NCI-H82 (cell line): ENCODE data around the gene UFSP2.
"Not testable (repeated sequence)": the region's sequence is repeated elsewhere in the genome, so short reads cannot be mapped to it uniquely, and the experiment has no call there.

Source experiments
- DNase-seq: peaks from one replicate; lab custom pipeline; 2025; lab: John Stamatoyannopoulos, UW

UFSP2 gene

DNA sequence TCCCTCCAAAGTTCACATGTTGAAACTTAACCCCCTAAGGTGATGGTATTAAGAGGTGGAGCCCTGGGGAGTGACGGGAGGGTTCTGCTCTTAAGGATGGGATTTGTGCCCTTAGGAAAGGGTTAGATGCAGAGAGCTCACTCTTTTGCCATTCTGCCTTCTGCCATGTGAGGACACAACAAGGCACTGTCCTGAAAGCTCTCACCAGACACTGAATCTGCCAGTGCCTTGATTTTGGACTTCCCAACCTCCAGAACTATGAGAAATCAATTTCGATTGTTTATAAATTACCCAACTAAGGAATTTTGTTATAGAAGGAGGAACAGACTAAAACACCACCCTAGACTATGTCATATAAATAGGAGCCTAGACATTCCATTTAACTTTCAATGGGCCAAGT lies 41.7 kb downstream of the UFSP2 start:
- no peak for DNase-seq

- no peak for DNase-seq
Observed at GRCh38 chr4:185383451-185383850, 42.3 kb downstream of the UFSP2 start.

DNA sequence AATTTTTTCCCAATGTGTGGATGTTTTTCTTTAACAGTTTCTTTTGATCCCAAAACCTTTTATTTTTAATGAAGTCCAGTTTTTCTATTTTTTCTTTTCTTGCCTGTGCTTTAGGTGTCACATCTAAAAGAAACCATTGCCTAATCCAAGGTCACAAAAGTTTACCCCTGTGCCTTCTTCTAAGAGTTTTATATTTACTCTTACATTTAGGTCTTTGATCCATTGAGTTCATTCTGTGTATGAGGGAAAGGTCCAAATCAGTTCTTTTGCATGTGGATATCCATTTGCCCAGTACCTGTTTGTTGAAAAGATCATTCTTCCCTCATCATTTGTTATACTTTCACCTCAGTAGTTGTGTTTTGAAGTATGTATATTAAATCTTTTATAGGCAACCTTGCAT lies 43.0 kb downstream of the UFSP2 start:
- no peak for DNase-seq

DNA sequence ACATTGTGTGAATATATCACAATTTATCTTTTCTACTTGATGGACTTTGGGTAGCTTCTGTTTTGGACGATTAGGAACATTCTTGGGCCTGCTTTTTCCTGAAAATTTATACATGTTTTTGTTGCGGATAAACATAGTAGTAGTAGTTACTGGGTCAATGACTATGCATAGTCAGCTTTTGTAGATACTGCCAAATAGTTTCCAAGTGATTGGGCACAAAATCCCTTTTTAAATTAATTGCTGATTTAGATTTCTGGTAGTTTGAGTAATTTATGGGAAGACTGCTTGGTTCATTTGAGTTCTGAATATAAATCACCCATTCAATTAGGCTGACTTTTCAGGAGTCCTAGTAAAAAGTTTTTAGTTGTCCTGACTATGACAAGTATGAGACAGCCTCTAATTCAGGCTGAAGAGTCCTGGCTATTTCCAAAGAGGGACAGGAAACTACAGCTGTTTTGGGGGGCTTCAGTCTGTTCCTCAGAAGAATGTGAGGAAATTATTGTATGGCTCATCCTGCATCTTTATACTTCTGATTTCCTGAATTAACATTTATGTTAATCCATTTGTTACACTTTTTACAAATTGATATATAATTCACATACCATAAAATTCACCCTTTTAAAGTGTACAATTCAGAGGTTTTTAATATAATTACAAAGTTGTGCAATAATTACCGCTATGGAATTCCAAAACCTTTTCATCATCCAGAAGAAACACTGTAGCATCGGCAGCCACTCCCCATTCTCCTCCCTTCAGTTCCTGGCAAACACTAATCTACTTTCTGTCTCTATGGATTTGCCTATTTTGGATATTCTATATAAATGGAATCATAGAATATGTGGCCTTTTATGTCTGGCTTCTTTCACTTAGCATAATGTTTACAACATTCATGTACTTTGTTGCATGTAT lies 44.2 kb downstream of the UFSP2 start:
- DNase-seq, result no peak

DNA sequence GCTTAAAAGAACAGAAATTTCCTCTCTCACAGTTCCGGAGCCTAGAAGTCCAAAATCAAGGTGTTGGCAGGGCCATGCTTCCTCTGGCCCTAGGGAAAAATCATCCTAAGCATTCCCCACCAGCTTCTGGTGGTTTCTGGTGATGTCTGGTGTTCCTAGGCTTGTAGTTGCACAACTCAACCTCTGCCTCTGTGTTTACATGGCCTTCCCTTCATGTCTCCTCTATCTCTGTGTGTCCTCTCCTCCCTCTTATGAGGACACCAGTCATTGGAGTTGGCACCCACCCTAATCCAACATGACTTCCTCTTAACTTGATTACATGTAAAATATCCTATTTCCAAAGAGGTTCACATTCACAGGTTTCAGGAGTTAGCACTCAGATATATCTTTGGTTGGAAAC lies 45.4 kb downstream of the UFSP2 start:
- DNase-seq, result no peak

- no peak for DNase-seq
Observed at GRCh38 chr4:185379326-185380295, 46.2 kb downstream of the UFSP2 start.

DNA sequence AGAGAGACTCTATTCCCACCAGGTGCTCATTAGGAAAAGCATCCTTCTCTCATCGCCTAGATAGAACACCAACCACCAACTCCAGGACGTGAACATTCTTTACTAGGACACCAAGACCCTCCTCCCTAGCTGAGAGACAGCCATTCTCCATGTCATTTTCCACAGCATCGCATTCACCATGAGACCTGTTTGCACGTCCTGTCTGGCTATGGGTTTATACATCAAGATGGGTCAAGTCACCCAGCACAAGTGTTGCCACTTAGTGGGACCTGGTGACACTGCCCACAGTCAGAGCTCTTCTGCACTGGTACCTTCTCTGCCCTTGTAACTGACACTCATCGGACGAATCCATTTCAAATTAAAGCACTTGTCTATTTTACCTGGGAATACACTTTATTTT lies 47.5 kb downstream of the UFSP2 start:
- DNase-seq, result no peak

GRCh38 chr4:185374573-185374972 lies 51.2 kb downstream of the UFSP2 start:
- no peak for DNase-seq

GRCh38 chr4:185374027-185374426 lies 51.7 kb downstream of the UFSP2 start:
- no peak for DNase-seq

GRCh38 chr4:185371702-185372101 lies 54.1 kb downstream of the UFSP2 start:
- no peak for DNase-seq

- no peak for DNase-seq
Observed at GRCh38 chr4:185370268-185370949, 55.4 kb downstream of the UFSP2 start.

GRCh38 chr4:185369731-185370130 lies 56.0 kb downstream of the UFSP2 start:
- DNase-seq, result no peak

- DNase-seq, result no peak
Observed at GRCh38 chr4:185364886-185365285, 60.9 kb downstream of the UFSP2 start.

DNA sequence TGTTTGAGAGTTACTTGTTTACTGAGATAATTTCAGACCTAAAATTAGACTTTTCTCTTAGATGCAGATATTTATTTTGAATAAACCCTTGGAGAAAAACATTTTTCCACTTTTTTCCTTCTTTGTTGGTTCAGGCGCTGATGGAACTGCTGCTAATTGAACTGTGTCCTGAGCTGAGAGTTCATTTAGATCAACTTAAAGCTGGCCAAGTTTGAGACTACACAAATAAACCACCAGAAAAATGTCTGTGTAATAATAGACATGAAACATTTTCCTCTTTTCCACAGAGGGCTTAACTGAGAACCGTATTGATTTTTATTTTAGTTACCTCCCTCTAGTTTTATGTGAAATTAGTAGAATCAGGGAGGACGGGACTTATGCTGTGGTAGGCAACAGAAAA lies 62.5 kb downstream of the UFSP2 start:
- DNase-seq, result no peak

GRCh38 chr4:185362570-185362969 lies 63.2 kb downstream of the UFSP2 start:
- DNase-seq, result not testable (repeated sequence)

- DNase-seq, result no peak
Observed at GRCh38 chr4:185361872-185362271, 63.9 kb downstream of the UFSP2 start.

DNA sequence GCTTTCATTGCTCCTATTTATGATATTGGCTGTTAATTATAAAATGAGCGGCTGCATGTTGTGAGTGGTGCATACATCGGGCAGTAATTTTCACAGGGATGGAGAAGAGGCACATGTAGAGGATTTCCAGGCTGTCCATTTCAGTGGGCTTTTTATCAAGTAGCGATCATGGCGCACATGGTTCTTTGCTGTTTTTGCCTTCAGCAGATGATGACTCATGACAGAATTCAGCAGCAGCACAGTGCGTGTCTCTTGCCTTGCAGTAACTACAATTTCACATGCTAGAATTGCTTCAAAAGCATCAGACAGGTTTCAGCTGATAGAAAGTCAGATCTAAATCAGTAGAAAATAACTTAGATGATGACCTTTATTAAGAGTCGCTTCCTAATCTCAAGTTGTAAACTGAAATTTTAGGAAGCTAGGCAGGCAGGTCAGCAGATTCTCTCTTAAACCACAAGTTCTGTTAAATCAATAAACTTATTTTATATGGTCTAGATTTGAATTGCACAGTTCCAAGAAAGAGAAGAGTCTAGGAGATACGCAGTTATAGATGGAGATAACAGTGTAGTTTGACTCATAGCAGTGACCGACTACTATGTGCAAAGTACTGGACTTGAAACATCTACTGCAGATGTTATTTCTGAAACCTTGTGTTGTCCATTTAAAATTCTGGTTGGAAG lies 65.9 kb downstream of the UFSP2 start:
- no peak for DNase-seq

- DNase-seq, result no peak
Observed at GRCh38 chr4:185358959-185359358, 66.8 kb downstream of the UFSP2 start.

GRCh38 chr4:185358514-185358913 lies 67.2 kb downstream of the UFSP2 start:
- DNase-seq, result no peak

DNA sequence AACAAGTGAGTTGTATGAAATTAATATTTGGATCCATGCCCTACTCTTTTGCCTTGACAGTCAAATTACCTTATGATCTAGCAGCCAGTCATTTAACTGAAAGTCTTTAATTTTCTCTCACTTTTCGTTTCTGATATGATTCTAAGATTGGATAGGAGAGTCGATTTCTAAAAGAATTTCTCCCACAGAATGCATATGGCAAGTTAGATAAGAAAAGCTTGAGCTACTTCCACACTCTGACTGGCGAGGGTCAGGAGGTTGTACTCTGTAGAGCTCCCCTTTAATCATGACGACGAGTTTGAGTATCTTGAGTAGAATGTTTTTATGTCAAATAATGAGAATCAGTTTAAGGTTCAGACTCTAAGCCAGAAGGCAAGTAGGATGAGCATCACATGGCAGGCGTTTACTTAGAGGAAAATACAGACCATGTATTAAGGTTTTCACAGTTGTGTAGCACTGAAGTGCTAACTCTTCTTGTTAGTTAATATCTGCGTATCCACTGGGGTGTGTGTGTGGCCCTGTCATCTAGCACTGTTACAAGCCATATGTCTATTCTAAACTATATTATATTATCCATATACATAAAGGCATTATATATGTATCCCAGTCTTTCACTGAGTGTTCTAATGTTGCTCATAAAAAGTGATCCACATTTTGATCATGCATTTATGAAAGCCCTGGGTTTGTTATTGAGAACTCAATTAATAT lies 67.9 kb downstream of the UFSP2 start:
- DNase-seq, result no peak

DNA sequence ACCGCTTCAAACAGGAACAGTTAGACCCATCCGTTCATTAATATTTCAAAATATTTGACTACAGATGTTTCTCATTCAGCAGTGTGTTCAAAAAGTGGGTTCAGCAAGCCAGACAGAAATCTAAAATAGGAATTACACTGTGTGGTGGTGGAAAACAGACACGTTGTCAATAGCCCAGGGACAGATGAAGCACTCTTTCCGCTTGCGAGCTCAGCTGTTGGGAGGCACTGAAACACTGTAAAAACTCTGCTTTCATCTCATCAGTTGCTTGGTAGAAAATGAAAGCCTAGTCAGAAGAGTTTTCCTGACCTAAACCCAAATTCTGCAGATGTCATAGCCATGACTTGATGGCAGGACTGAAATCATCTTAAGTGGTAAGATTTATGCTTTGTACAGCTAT lies 68.6 kb downstream of the UFSP2 start:
- DNase-seq, result no peak
